GM12878 (cell line): Measurements from ENCODE around the gene COQ8B. TPM values are rescaled to one million over a fixed set of nuclear protein-coding genes. Genes with fewer than 3 reads are reported as not detected.

Experiments used
- PRDM15 ChIP-seq: fragments of 450-650 bp; formaldehyde crosslinking; IDR thresholded peaks from 2 replicates; pipeline ENCODE4 v1.4.0; 2020; ENCODE audit warnings: mild to moderate bottlenecking, moderate library complexity
- ZNF274 ChIP-seq: IDR thresholded peaks from one replicate; pipeline ENCODE4 v1.8.0; 2011; ENCODE audit not compliant: insufficient read length, insufficient read depth
- polyA plus RNA-seq, 11 experiments: library from polyadenylated mRNA; depleted of rRNA in 4 of 11; unstranded in 6 of 11; stranded (reverse) in 5 of 11; fragments of >200 nt; fragmentation: Nextera tagmentation in 4 of 11; fragmentation: Illumina TruSeq in 1 of 11; extraction: Ambion mirVana in 4 of 11; extraction: Trizol in 1 of 11; gene quantifications; 1 replicate in 1 of 11; 2 replicates in 10 of 11; pipeline versions ENCODE4 v1.2.1 to v1.2.3, GENCODE V29; 2011 to 2016; ENCODE audit warnings: inconsistent platforms in 2 of 11, missing spikeins in 2 of 11, low read depth in 1 of 11
- total RNA-seq, 4 experiments: library from RNA; depleted of rRNA in 3 of 4; stranded (reverse); fragments of >200 nt in 3 of 4; fragmentation: Illumina TruSeq in 1 of 4; extraction: Trizol in 1 of 4; gene quantifications; 2 replicates each; pipeline versions ENCODE4 v1.2.1 to v1.2.3, GENCODE V29; 2013 to 2021
- TF ChIP-seq, protein P1 (sequence below): fragments of 150-350 bp; IDR thresholded peaks from 2 replicates; pipeline ENCODE4 v1.6.1; 2014; ENCODE audit warnings: mild to moderate bottlenecking, low read depth, low read length
- TF ChIP-seq, protein P2 (sequence below): fragments of 450-650 bp; formaldehyde crosslinking; IDR thresholded peaks from 2 replicates; pipeline ENCODE4 v1.4.0; 2022; ENCODE audit warnings: mild to moderate bottlenecking, moderate library complexity
- TF ChIP-seq, protein P3 (sequence below): fragments of 450-650 bp; IDR thresholded peaks from 2 replicates; pipeline ENCODE4 v1.6.1; 2018; ENCODE audit warnings: mild to moderate bottlenecking, low read depth, moderate library complexity; ENCODE audit not compliant: partially characterized antibody

COQ8B gene
- total and polyA plus RNA-seq, 10 of the 15 experiments (the other 5 are each of a cell fraction or from before 2014, with no cell fraction given) = 0.39 to 37.1 (median 16.8) TPM

DNA sequence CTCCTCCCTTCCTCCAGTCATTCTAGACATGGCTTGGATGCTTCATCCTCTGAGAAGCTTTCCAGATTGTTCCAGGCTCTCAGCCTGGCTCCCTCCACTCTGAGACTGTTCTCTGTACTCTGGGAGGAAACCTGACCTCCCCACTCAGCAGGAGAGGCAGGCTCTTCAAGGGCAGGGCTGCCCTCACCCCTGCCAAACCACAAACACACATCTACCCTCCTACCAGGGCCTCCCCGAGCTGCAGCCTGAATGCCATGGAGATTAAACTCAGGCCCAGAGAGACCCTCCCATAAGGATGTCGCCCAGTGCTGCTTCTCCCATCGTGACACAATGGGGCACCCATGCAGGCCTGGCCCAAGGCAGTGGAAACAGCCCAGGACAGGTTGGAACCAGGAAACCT lies 42.4 kb downstream of the COQ8B start (continued):
- TF ChIP-seq, protein P1, sequence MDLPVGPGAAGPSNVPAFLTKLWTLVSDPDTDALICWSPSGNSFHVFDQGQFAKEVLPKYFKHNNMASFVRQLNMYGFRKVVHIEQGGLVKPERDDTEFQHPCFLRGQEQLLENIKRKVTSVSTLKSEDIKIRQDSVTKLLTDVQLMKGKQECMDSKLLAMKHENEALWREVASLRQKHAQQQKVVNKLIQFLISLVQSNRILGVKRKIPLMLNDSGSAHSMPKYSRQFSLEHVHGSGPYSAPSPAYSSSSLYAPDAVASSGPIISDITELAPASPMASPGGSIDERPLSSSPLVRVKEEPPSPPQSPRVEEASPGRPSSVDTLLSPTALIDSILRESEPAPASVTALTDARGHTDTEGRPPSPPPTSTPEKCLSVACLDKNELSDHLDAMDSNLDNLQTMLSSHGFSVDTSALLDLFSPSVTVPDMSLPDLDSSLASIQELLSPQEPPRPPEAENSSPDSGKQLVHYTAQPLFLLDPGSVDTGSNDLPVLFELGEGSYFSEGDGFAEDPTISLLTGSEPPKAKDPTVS = no peak
- TF ChIP-seq ZNF274 (no peak), PRDM15 (CRISPR knock-in tag) (no peak)
- TF ChIP-seq, protein P2, sequence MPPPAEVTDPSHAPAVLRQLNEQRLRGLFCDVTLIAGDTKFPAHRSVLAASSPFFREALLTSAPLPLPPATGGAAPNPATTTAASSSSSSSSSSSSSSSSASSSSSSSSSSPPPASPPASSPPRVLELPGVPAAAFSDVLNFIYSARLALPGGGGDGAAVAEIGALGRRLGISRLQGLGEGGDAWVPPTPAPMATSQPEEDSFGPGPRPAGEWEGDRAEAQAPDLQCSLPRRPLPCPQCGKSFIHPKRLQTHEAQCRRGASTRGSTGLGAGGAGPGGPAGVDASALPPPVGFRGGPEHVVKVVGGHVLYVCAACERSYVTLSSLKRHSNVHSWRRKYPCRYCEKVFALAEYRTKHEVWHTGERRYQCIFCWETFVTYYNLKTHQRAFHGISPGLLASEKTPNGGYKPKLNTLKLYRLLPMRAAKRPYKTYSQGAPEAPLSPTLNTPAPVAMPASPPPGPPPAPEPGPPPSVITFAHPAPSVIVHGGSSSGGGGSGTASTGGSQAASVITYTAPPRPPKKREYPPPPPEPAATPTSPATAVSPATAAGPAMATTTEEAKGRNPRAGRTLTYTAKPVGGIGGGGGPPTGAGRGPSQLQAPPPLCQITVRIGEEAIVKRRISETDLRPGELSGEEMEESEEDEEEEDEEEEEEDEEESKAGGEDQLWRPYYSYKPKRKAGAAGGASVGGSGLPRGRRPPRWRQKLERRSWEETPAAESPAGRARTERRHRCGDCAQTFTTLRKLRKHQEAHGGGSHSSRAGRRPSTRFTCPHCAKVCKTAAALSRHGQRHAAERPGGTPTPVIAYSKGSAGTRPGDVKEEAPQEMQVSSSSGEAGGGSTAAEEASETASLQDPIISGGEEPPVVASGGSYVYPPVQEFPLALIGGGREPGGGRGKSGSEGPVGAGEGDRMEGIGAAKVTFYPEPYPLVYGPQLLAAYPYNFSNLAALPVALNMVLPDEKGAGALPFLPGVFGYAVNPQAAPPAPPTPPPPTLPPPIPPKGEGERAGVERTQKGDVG = no peak
- TF ChIP-seq, protein P3, sequence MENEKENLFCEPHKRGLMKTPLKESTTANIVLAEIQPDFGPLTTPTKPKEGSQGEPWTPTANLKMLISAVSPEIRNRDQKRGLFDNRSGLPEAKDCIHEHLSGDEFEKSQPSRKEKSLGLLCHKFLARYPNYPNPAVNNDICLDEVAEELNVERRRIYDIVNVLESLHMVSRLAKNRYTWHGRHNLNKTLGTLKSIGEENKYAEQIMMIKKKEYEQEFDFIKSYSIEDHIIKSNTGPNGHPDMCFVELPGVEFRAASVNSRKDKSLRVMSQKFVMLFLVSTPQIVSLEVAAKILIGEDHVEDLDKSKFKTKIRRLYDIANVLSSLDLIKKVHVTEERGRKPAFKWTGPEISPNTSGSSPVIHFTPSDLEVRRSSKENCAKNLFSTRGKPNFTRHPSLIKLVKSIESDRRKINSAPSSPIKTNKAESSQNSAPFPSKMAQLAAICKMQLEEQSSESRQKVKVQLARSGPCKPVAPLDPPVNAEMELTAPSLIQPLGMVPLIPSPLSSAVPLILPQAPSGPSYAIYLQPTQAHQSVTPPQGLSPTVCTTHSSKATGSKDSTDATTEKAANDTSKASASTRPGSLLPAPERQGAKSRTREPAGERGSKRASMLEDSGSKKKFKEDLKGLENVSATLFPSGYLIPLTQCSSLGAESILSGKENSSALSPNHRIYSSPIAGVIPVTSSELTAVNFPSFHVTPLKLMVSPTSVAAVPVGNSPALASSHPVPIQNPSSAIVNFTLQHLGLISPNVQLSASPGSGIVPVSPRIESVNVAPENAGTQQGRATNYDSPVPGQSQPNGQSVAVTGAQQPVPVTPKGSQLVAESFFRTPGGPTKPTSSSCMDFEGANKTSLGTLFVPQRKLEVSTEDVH = no peak
